Osteoblast (primary cell): ENCODE results near the gene VAV2. TPM values are rescaled to one million over a fixed set of nuclear protein-coding genes. Genes with fewer than 3 reads are reported as not detected.

Experiments
- DNase-seq: peaks from one replicate; pipeline ENCODE4 v3.0.0; 2011; ENCODE audit warnings: low spot score, mixed read lengths; ENCODE audit not compliant: insufficient read length; ENCODE audit errors: missing footprints
- H2AFZ ChIP-seq: 2 replicates; pipeline ENCODE4 v1.6.0; 2011; ENCODE audit warnings: mild to moderate bottlenecking, low read length
- H3K27ac ChIP-seq: 2 replicates; pipeline ENCODE4 v1.5.1; 2011; ENCODE audit warnings: mild to moderate bottlenecking, low read depth, low read length, moderate library complexity
- H3K27me3 ChIP-seq: 2 replicates; pipeline ENCODE4 v1.6.0; 2012; ENCODE audit warnings: mild to moderate bottlenecking, control low read depth, inconsistent platforms, low read length, moderate library complexity; ENCODE audit not compliant: insufficient read depth
- H3K36me3 ChIP-seq: 2 replicates; pipeline ENCODE4 v1.5.1; 2011; ENCODE audit warnings: mild to moderate bottlenecking, low read length, control low read depth, moderate library complexity; ENCODE audit not compliant: insufficient read depth
- H3K4me1 ChIP-seq: 2 replicates; pipeline ENCODE4 v1.5.1; 2011; ENCODE audit warnings: mild to moderate bottlenecking, low read length, control low read depth, moderate library complexity; ENCODE audit not compliant: insufficient read depth
- H3K4me2 ChIP-seq: 2 replicates; pipeline ENCODE4 v1.6.0; 2011; ENCODE audit warnings: mild to moderate bottlenecking, low read length; ENCODE audit not compliant: insufficient read depth
- H3K4me3 ChIP-seq: fragments of 200-600 bp; sonication (generic); 3 replicates; pipeline ENCODE4 v1.5.1; 2012; ENCODE audit warnings: mild to moderate bottlenecking, low read length, inconsistent platforms; ENCODE audit not compliant: insufficient read depth
- H3K79me2 ChIP-seq: 2 replicates; pipeline ENCODE4 v1.6.0; 2012; ENCODE audit warnings: mild to moderate bottlenecking, low read length, control low read depth, inconsistent platforms; ENCODE audit not compliant: insufficient read depth
- H3K9me3 ChIP-seq: 2 replicates; pipeline ENCODE4 v1.5.1; 2011; ENCODE audit warnings: low read depth, low read length, control low read depth
- H4K20me1 ChIP-seq: 2 replicates; pipeline ENCODE4 v1.6.0; 2012; ENCODE audit warnings: mild to moderate bottlenecking, low read length, control low read depth; ENCODE audit not compliant: insufficient read depth
- CTCF ChIP-seq: IDR thresholded peaks from 2 replicates; pipeline ENCODE4 v1.5.1; 2011; ENCODE audit warnings: mild to moderate bottlenecking, low read depth, low read length, moderate library complexity; ENCODE audit errors: extremely low read depth
- total RNA-seq: library from RNA; depleted of rRNA; stranded (reverse); fragments of >200 nt; gene quantifications from 2 replicates; pipeline ENCODE4 v1.2.3, GENCODE V29; 2012

Gene VAV2
- total RNA-seq, 1 donor: 8.0 TPM

GRCh38 chr9:133963166-133963565 lies 29.0 kb downstream of the VAV2 start:
- Histone ChIP-seq H3K36me3 (no peaks in the 10 kb centered on the region), H4K20me1 (peaks cover 69% of the 10 kb centered on the region), H3K4me1 (no peaks in the 10 kb centered on the region), H3K27ac (no peak overlapping the region), H2AFZ (no peak overlapping the region), H3K4me2 (no peak overlapping the region), H3K9me3 (no peaks in the 10 kb centered on the region), H3K4me3 (no peak overlapping the region), H3K79me2 (peaks cover 90% of the 10 kb centered on the region), H3K27me3 (no peaks in the 10 kb centered on the region)
- no peak for TF ChIP-seq CTCF
- no peak for DNase-seq

GRCh38 chr9:133962341-133962740 lies 29.8 kb downstream of the VAV2 start:
- Histone ChIP-seq H4K20me1 (peaks cover 64% of the 10 kb centered on the region), H3K4me2 (no peak overlapping the region), H3K9me3 (no peaks in the 10 kb centered on the region), H3K4me1 (peaks cover 2% of the 10 kb centered on the region), H3K27me3 (no peaks in the 10 kb centered on the region), H3K4me3 (no peak overlapping the region), H3K79me2 (peaks cover 86% of the 10 kb centered on the region), H2AFZ (no peak overlapping the region), H3K36me3 (no peaks in the 10 kb centered on the region), H3K27ac (no peak overlapping the region)
- no peak for DNase-seq
- no peak for TF ChIP-seq CTCF

- no peak overlapping the region for H3K4me3 ChIP-seq
- H3K27me3 ChIP-seq: no peaks in the 10 kb centered on the region
- H3K4me2 ChIP-seq: no peak overlapping the region
- peaks cover 65% of the 10 kb centered on the region for H4K20me1 ChIP-seq
- H3K9me3 ChIP-seq: no peaks in the 10 kb centered on the region
- no peak for DNase-seq
- H3K4me1 ChIP-seq: peaks cover 11% of the 10 kb centered on the region
- H2AFZ ChIP-seq: no peak overlapping the region
- TF ChIP-seq CTCF: no peak
- H3K27ac ChIP-seq: no peak overlapping the region
- H3K79me2 ChIP-seq: peaks cover 86% of the 10 kb centered on the region
- H3K36me3 ChIP-seq: no peaks in the 10 kb centered on the region
These were observed 30.6 kb downstream of the VAV2 start for GRCh38 chr9:133961226-133962165.

GRCh38 chr9:133960568-133961129 lies 31.5 kb downstream of the VAV2 start:
- H3K4me1 ChIP-seq: peaks cover 17% of the 10 kb centered on the region
- no peak for TF ChIP-seq CTCF
- H3K79me2 ChIP-seq: peaks cover 85% of the 10 kb centered on the region
- H4K20me1 ChIP-seq: peaks cover 70% of the 10 kb centered on the region
- no peak overlapping the region for H3K4me3 ChIP-seq
- H2AFZ ChIP-seq: no peak overlapping the region
- H3K9me3 ChIP-seq: no peaks in the 10 kb centered on the region
- H3K4me2 ChIP-seq: no peak overlapping the region
- H3K27ac ChIP-seq: no peak overlapping the region
- no peaks in the 10 kb centered on the region for H3K27me3 ChIP-seq
- H3K36me3 ChIP-seq: no peaks in the 10 kb centered on the region
- DNase-seq: no peak
